DMS53 treated with DMSO at 0.1 percent for 48 hours (cell line): ENCODE measurements around the gene CFAP91.
A peak's percentile ranks its signal among the peaks of the same experiment; 100 is the strongest.
"Not testable (repeated sequence)": the region's sequence is repeated elsewhere in the genome, so short reads cannot be mapped to it uniquely, and the experiment has no call there.

Source experiments
- DNase-seq: peaks from one replicate; lab custom pipeline; 2025; ENCODE audit not compliant: unreplicated experiment; lab: John Stamatoyannopoulos, UW

The CFAP91 gene

DNA sequence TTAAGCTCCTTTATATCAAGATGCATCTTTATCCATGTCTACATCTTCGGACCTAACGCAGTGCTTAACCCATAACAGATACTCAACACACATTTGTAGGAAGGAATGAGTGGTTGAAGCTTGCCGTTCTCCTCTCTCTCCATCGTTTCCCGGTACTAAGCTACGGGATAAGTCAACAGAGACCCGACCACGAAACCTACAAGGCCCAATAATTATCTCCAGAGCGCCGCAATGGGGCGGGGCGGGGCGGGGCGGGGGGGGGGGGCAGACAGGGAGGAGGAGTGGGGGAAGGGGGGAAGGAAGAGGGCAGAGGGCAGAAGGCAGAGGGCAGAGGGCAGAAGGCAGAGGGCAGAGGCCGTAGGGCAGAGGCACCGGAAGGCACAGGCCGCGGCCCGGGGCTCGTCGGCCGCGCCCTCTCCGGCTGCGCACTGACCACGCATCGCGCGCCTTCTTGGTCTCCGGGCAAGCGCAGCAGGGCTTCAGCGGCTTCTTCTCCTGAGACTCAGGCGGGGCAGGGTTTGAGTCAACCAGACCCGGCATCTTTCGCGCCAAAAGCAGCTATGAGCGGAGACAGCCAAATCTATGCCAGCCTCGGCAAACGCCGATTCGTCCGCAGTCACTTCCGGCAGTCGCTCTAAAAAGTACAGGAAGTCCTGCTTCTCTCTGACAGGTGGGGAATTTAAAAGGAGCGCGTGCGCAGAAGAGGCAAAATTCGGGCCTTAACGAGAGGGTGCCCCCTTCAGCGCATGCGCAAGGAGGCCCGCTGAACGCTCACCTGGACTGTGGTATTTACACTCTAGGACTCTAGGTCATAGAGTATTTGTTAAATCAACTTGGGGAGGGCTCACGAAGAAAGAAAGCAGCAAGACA, 25.8 kb upstream of the CFAP91 start, which contains the start of gene COX17:
COX17 (minus strand) TSS at position 636 of the 870 bp plus-strand sequence; CDS start at position 540, 96 bp downstream.
- DNase-seq = peak; percentile 93

GRCh38 chr3:119677641-119677934, 25.2 kb upstream of the CFAP91 start:
- DNase-seq = no peak

DNA sequence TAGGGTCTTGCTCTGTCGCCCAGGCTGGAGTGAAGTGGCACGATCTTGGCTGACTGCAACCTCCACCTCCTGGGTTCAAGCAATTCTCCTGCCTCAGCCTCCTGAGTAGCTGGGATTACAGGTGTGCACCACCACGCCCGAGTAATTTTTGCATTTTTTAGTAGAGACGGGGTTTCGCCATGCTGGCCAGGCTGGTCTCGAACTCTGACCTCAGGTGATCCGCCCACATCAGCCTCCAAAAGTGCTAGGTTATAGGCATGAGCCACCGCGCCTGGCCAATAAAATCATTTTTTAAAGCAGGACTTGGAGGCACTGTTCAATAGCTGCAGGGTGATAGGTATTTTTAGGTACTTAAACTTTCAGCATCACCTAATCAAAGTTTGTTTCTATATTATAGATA, 24.6 kb upstream of the CFAP91 start:
- not testable (repeated sequence) for DNase-seq

DNA sequence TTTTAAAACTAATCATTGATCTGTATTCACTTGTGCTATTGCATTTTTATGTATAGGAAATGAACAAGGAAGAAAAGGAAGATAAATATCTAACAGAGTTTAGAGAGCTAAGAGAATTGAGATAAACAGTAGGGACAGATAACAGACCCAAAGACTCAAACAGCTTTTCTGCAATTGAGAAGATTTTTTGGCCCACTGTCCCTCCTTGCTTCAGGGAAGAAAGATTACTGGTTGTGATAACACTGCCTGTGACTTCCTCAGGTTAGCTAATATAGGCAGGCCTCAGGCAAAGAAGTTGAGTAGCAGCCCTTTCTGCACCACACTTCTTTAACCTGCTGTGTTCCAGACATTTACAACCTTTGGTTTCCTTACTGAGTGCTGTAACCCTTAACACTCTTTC, 22.9 kb upstream of the CFAP91 start:
- DNase-seq = no peak

GRCh38 chr3:119681279-119681678, 21.5 kb upstream of the CFAP91 start:
- peak; percentile 22 for DNase-seq

DNA sequence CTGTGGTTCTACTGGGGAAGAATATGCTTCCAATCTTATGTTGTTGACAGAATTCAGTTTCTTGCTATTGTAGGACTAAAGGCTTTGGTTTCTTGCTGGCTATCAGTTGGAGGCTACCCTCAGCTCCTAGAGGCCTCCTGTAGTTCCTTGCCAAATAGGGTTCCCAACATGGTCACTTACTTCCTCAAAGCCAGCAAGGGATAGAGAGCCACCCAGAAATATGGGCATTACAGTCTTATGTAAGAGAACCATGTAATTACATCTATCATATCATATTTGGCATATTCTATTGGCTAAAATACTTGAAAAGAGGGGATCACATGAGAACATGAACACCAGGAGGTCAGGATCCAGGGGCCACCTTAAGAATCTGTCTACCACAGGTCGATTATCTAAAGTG, 19.4 kb upstream of the CFAP91 start:
- DNase-seq = no peak

DNA sequence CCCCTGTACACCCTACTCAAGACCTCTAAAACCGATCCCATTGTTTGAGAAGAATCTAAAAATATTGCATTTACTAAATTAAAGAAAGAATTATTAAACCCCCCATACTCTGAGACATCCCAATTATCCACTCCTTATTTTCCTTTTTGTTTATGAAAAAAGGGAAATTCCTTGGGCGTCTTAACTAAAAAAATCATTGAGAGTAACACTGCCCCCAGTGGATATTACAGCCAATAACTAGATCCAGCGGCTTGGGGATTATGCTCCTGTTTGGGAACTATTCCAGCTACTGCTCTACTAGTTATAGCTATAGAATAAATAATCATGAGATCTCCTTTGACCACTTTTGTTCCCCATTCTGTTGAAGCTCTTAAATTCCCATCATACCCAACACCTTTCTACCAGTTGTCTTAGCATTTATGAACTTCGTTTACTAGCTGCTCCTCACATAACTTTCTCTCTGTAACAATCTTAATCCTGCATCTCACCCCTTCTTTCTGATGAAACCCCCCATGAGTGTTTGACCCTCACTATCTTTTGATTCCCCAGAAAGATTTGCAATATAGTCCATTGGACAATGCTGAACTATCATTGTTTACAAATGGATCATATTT, 12.7 kb upstream of the CFAP91 start:
- no peak for DNase-seq

DNA sequence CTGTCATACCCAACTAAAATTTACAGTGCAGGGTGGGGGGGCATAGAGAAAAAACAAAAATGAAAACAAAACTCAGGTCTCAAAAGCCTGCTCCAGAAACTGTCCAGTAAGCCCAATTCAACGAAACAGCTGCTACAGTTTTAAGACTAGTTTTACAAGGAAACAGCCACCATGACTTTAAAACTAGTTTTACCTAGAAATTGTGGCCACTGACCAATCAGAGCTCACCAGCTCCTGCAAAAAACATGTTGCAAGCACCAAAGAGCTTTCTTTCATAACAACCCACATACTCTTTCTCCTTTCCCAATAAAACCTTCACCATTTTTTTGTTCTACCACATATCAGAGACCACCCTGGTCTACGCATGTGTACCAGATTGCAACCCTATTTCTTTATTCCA, 7.3 kb upstream of the CFAP91 start:
- no peak for DNase-seq

- DNase-seq = no peak
These were observed 5.4 kb upstream of the CFAP91 start for GRCh38 chr3:119697394-119697793.

DNA sequence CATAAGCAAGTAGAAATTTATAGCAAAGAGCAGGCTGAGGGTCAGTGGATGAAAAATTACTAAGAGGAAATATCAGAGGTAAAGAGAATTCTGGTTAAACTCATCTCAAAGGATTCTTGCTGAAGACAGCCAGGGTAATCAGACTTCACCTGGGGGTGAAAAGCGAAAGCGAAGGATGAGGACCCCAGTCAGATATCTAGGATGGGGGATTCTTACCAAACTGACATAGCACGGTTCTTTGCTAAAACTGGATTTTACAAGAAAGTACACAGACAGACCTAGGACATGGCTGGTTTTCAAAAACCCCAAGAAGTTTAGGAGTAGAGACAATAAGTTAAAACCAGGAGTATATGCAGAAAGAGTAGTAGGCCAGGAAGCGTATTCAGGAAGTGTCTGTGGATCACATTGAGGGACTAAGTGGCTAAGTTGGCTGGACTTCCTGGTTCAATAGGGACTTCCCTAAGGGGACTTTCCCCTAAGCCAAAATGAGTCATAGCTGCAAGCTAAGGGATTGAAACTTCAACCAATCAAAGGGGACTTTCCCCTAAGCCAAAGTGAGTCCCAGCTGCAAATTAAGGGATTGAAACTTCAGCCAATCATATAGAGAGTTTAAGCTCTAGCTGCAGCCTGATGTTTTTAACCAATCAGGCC, 2.4 kb upstream of the CFAP91 start:
- peak; percentile 31 for DNase-seq

DNA sequence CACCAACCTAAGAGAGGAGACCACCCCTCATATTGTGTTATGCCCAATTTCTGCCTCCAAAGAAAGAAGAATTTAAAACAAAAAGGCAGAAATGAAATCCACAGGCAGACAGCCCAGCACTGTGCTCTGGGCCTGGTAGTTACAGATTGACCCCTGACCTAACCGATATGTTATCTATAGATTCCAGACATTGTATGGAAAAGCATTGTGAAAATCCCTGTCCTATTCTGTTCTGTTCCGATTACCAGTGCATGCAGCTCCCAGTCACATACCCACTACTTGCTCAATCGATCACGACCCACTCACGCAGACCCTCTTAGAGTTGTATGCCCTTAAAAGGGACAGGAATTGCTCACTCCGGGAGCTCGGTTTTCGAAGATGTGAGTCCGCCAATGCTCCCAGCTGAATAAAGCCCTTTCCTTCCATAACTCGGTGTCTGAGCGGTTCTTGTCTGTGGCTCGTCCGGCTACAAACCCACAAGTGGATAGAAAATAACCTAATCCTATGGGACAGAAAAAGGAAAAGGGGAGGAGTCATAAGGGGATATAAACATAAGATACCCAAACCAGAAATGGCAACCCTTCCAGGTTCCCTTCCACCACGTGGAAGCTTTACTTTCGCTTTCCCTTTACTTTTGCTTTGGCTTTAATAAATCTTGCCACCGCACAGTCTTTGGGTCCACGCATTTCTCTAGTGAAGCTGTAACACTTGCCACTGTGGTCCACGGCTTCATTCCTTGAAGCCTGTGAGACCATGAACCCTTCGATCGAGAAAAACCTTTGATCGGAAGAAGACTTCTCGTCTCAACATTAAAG, 1.7 kb upstream of the CFAP91 start:
- DNase-seq = no peak

GRCh38 chr3:119703820-119704531, 1.2 kb downstream of the CFAP91 start:
- no peak for DNase-seq

GRCh38 chr3:119715105-119715504, 12.3 kb downstream of the CFAP91 start:
- no peak for DNase-seq

- no peak for DNase-seq
These were observed 14.2 kb downstream of the CFAP91 start for GRCh38 chr3:119716998-119717397.

GRCh38 chr3:119717520-119717919, 14.7 kb downstream of the CFAP91 start:
- DNase-seq = no peak

DNA sequence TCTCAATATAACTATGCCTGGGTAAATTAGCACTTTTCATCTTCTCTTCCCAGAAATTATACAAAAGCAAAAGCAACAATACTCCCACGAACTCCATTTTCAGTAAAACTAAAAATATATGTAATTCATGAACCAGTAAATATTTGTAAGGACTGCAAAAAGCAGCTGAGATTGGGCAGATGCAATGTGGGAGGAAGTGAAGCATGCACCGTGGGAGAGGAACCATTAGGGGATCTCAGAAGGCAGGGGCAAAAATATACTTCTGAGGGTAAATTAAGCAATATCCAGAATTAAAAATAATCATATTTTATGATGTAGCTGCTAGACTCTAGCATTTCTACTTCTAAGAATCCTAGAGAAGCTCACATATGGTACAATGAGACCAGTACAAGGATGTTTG, 20.2 kb downstream of the CFAP91 start:
- DNase-seq = no peak

- DNase-seq = no peak
These were observed 24.1 kb downstream of the CFAP91 start for GRCh38 chr3:119726909-119727308.

DNA sequence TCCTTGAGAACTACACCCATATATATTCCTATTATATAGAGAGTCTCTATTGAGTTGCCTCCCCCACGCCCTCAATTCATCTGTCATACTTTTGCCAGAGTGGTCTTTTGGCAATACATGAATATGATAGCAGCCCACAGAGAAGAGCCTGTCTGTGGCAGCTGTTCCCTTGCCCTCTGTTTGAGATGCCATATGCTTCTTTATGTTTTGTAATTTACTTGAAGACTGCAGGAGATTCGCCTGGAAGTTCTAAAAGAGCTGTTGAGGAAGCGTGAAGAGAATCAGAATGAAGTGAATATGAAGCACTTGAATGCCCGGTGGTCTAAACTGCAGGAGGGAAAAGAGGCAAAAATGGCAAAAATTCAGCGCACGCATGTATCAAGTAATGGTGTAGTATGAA, 27.2 kb downstream of the CFAP91 start:
- no peak for DNase-seq

- DNase-seq = no peak
These were observed 28.9 kb downstream of the CFAP91 start for GRCh38 chr3:119731560-119732343.

DNA sequence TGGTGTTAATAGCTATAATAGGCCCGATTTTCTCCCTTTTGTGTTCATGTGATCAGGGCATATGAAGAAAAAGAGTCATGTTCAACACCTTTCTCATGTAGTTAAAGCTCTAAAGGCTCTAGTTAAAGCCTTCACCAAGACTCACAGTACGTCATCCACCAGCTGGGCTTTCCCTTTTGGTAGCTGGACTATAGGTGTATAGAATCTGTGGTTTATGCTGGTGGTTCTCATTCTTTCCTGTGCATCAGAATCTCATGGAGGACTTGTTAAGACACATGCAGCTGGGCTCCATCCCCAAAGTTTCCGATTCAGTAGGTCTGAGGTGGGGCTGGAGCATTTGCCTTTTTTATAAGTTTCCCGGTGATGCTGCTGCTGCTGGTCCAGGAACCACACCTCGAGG, 31.0 kb downstream of the CFAP91 start:
- DNase-seq = no peak
